ENCODE measurements around the gene C19orf38.

The C19orf38 gene

DNA sequence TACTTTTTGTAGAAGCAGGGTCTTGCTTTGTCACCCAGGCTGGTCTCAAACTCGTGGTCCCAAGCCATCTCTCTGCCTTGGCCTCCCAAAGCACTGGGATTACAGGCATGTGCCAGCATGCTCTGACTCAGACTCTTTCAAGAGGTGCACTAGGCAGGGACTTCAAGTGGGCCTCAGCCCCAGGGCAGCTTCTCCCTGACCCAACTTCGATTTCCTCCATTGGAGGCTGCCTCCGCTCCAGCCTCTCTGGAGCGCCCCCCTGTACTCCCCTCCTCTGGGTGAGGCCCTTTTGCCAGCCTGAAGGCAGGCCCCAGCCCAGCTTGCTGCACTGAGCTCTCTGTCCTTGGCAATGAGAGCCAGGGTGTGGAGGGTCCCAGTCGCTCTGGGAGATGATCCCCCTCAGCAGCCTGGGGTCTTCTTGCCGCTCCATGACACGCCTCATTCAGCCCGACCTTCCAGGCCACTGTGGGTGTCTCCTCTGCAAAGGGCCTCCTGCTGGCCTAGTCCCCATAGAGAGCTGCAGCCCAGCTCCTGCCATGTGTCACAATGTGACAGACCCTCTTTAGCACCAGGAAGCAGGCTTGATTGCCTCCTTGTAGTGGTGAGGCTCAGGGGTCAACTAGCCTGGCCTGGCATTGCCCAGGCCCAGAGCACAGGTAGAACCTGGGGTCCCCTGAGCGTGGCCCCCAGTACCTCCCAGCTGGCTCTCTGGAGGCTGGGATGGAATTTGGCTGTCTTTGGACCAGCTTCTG, 39.6 kb downstream of the C19orf38 start:
- ATAC-seq, result peak; percentile 23; the same call in 2 of the 3 replicates
- TF ChIP-seq, protein P1, sequence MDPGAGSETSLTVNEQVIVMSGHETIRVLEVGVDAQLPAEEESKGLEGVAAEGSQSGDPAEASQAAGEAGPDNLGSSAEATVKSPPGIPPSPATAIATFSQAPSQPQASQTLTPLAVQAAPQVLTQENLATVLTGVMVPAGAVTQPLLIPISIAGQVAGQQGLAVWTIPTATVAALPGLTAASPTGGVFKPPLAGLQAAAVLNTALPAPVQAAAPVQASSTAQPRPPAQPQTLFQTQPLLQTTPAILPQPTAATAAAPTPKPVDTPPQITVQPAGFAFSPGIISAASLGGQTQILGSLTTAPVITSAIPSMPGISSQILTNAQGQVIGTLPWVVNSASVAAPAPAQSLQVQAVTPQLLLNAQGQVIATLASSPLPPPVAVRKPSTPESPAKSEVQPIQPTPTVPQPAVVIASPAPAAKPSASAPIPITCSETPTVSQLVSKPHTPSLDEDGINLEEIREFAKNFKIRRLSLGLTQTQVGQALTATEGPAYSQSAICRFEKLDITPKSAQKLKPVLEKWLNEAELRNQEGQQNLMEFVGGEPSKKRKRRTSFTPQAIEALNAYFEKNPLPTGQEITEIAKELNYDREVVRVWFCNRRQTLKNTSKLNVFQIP (CRISPR knock-in tag; IDR thresholded peaks at IDR 0.05; ENCODE audit: borderline replicate concordance, low read depth), result no peak
- TF ChIP-seq, protein P2, sequence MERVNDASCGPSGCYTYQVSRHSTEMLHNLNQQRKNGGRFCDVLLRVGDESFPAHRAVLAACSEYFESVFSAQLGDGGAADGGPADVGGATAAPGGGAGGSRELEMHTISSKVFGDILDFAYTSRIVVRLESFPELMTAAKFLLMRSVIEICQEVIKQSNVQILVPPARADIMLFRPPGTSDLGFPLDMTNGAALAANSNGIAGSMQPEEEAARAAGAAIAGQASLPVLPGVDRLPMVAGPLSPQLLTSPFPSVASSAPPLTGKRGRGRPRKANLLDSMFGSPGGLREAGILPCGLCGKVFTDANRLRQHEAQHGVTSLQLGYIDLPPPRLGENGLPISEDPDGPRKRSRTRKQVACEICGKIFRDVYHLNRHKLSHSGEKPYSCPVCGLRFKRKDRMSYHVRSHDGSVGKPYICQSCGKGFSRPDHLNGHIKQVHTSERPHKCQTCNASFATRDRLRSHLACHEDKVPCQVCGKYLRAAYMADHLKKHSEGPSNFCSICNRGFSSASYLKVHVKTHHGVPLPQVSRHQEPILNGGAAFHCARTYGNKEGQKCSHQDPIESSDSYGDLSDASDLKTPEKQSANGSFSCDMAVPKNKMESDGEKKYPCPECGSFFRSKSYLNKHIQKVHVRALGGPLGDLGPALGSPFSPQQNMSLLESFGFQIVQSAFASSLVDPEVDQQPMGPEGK (CRISPR knock-in tag; IDR thresholded peaks at IDR 0.05; ENCODE audit: borderline replicate concordance), result no peak
- no peak for TF ChIP-seq ZNF8 (CRISPR knock-in tag; IDR thresholded peaks at IDR 0.05)
- no peak for TF ChIP-seq ISL1 (CRISPR knock-in tag; IDR thresholded peaks at IDR 0.05)
- no peak for TF ChIP-seq TCF4 (CRISPR knock-in tag; IDR thresholded peaks at IDR 0.05; ENCODE audit: borderline replicate concordance)
- no peak for TF ChIP-seq OSR1 (CRISPR knock-in tag; IDR thresholded peaks at IDR 0.05)
- no peak for TF ChIP-seq CSDC2 (CRISPR knock-in tag; IDR thresholded peaks at IDR 0.05)
- no peak for TF ChIP-seq ZFP3 (CRISPR knock-in tag; IDR thresholded peaks at IDR 0.05)
- TF ChIP-seq RARB (CRISPR knock-in tag; IDR thresholded peaks at IDR 0.05), result no peak
- TF ChIP-seq ZNF70 (CRISPR knock-in tag; IDR thresholded peaks at IDR 0.05), result no peak
- TF ChIP-seq BACH2 (CRISPR knock-in tag; IDR thresholded peaks at IDR 0.05; ENCODE audit: borderline replicate concordance), result no peak
- no peak for TF ChIP-seq GLIS3 (CRISPR knock-in tag; IDR thresholded peaks at IDR 0.05)
- no peak for TF ChIP-seq ZC3H10 (CRISPR knock-in tag; IDR thresholded peaks at IDR 0.05)
- TF ChIP-seq ESRRG (CRISPR knock-in tag; IDR thresholded peaks at IDR 0.05), result no peak
- no peak for TF ChIP-seq PPARA (CRISPR knock-in tag; IDR thresholded peaks at IDR 0.05; ENCODE audit: borderline replicate concordance)
- TF ChIP-seq ZNF565 (CRISPR knock-in tag; conservative IDR thresholded peaks at IDR 0.05; ENCODE audit: low read depth), result no peak
- TF ChIP-seq, protein P3, sequence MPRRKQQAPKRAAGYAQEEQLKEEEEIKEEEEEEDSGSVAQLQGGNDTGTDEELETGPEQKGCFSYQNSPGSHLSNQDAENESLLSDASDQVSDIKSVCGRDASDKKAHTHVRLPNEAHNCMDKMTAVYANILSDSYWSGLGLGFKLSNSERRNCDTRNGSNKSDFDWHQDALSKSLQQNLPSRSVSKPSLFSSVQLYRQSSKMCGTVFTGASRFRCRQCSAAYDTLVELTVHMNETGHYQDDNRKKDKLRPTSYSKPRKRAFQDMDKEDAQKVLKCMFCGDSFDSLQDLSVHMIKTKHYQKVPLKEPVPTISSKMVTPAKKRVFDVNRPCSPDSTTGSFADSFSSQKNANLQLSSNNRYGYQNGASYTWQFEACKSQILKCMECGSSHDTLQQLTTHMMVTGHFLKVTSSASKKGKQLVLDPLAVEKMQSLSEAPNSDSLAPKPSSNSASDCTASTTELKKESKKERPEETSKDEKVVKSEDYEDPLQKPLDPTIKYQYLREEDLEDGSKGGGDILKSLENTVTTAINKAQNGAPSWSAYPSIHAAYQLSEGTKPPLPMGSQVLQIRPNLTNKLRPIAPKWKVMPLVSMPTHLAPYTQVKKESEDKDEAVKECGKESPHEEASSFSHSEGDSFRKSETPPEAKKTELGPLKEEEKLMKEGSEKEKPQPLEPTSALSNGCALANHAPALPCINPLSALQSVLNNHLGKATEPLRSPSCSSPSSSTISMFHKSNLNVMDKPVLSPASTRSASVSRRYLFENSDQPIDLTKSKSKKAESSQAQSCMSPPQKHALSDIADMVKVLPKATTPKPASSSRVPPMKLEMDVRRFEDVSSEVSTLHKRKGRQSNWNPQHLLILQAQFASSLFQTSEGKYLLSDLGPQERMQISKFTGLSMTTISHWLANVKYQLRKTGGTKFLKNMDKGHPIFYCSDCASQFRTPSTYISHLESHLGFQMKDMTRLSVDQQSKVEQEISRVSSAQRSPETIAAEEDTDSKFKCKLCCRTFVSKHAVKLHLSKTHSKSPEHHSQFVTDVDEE (CRISPR knock-in tag; IDR thresholded peaks at IDR 0.05), result no peak

DNA sequence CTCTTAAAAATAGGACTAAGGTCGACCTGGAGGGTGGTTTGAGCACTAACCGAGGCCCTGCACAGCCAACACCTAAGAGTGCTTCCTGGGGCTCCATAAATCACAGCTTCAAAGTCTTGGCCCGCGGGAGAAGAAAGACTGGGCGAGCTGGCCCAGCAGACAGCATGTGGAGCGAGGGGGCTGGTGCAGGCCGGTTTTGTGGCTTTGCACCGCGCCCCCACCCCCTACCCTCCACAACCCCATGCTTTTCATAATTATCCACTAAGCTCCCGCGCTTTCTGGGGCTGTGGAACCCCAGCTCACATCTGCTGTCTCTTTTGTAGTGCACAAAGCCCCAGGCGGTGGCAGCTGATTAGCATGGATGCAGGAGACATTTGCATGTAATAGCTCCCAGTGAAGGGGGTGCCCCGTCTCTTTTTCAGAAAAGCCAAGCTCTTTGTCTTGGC, 40.2 kb downstream of the C19orf38 start:
- ATAC-seq, result no peak
- TF ChIP-seq ZFP3 (CRISPR knock-in tag; IDR thresholded peaks at IDR 0.05) (no peak), PPARA (CRISPR knock-in tag; IDR thresholded peaks at IDR 0.05; ENCODE audit: borderline replicate concordance) (no peak), ZNF565 (CRISPR knock-in tag; conservative IDR thresholded peaks at IDR 0.05; ENCODE audit: low read depth) (no peak), TOX (CRISPR knock-in tag; IDR thresholded peaks at IDR 0.05; ENCODE audit: borderline replicate concordance) (no peak), ZFP30 (CRISPR knock-in tag; IDR thresholded peaks at IDR 0.05) (no peak), BACH2 (CRISPR knock-in tag; IDR thresholded peaks at IDR 0.05; ENCODE audit: borderline replicate concordance) (no peak), OSR1 (CRISPR knock-in tag; IDR thresholded peaks at IDR 0.05) (no peak), GLIS3 (CRISPR knock-in tag; IDR thresholded peaks at IDR 0.05) (no peak), ARNTL (CRISPR knock-in tag; IDR thresholded peaks at IDR 0.05; ENCODE audit: borderline replicate concordance, low read depth) (no peak), SNAI2 (CRISPR knock-in tag; IDR thresholded peaks at IDR 0.05) (no peak), ZNF8 (CRISPR knock-in tag; IDR thresholded peaks at IDR 0.05) (no peak), ESRRG (CRISPR knock-in tag; IDR thresholded peaks at IDR 0.05) (no peak), ZNF70 (CRISPR knock-in tag; IDR thresholded peaks at IDR 0.05) (no peak), RARB (CRISPR knock-in tag; IDR thresholded peaks at IDR 0.05) (no peak)
- TF ChIP-seq, protein P2 (CRISPR knock-in tag; IDR thresholded peaks at IDR 0.05; ENCODE audit: borderline replicate concordance), result no peak
- TF ChIP-seq, protein P4, sequence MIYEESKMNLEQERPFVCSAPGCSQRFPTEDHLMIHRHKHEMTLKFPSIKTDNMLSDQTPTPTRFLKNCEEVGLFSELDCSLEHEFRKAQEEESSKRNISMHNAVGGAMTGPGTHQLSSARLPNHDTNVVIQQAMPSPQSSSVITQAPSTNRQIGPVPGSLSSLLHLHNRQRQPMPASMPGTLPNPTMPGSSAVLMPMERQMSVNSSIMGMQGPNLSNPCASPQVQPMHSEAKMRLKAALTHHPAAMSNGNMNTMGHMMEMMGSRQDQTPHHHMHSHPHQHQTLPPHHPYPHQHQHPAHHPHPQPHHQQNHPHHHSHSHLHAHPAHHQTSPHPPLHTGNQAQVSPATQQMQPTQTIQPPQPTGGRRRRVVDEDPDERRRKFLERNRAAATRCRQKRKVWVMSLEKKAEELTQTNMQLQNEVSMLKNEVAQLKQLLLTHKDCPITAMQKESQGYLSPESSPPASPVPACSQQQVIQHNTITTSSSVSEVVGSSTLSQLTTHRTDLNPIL (CRISPR knock-in tag; IDR thresholded peaks at IDR 0.05; ENCODE audit: low read depth), result no peak
- TF ChIP-seq, protein P3 (CRISPR knock-in tag; IDR thresholded peaks at IDR 0.05), result no peak
- TF ChIP-seq, protein P5, sequence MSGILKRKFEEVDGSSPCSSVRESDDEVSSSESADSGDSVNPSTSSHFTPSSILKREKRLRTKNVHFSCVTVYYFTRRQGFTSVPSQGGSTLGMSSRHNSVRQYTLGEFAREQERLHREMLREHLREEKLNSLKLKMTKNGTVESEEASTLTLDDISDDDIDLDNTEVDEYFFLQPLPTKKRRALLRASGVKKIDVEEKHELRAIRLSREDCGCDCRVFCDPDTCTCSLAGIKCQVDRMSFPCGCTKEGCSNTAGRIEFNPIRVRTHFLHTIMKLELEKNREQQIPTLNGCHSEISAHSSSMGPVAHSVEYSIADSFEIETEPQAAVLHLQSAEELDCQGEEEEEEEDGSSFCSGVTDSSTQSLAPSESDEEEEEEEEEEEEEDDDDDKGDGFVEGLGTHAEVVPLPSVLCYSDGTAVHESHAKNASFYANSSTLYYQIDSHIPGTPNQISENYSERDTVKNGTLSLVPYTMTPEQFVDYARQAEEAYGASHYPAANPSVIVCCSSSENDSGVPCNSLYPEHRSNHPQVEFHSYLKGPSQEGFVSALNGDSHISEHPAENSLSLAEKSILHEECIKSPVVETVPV (CRISPR knock-in tag; IDR thresholded peaks at IDR 0.05), result no peak

Data from SK-N-SH treated with all-trans-retinoic acid at 6 μM for 48 hours (cell line).